GM12891 (cell line): ENCODE data around the gene PSMD7.

ENCODE experiments used
- PAX5 ChIP-seq: IDR thresholded peaks from 2 replicates; pipeline ENCODE4 v1.6.1; 2011; ENCODE audit warnings: low read length, moderate library complexity, mild to moderate bottlenecking; ENCODE audit not compliant: insufficient read depth, severe bottlenecking
- POLR2A ChIP-seq: IDR thresholded peaks from 2 replicates; pipeline ENCODE4 v1.6.1; 2011; ENCODE audit warnings: low read depth, low read length, control low read depth
- POLR2AphosphoS5 ChIP-seq: IDR thresholded peaks from 2 replicates; pipeline ENCODE4 v1.6.1; 2011; ENCODE audit warnings: low read depth, low read length, control low read depth
- POU2F2 ChIP-seq: IDR thresholded peaks from 2 replicates; pipeline ENCODE4 v1.6.1; 2011; ENCODE audit warnings: low read depth, mild to moderate bottlenecking, control low read depth, low read length, moderate library complexity
- SPI1 ChIP-seq: IDR thresholded peaks from 2 replicates; pipeline ENCODE4 v1.6.1; 2011; ENCODE audit warnings: low read depth, low read length, control low read depth
- TAF1 ChIP-seq: IDR thresholded peaks from 2 replicates; pipeline ENCODE4 v1.6.1; 2011; ENCODE audit warnings: low read depth, low read length, control low read depth

DNA sequence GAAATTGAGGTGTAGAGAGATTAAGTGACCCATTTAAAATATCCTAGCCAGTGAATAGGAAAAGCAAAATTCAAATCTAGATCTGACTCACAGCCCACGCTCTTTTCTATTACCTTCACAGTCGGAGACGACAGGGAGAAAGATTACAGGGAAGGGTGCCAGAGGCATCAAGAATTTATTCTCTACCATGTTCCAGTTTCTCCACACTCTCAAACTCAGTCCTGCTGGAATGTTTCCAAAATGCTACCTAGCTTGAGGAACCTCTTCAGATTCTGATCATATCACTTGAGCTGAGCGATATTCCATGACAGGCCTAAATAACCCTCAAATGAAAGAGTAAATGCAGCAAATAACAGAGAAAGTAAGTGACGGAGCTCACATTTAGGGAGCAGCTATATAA is 5.4 kb upstream of the PSMD7 start:
- no peak for TF ChIP-seq POLR2A
- TF ChIP-seq POU2F2: no peak
- TF ChIP-seq SPI1: no peak
- TF ChIP-seq TAF1: no peak
- no peak for TF ChIP-seq POLR2AphosphoS5
- no peak for TF ChIP-seq PAX5
